ENCODE measurements around the gene PSAT1. TPM values are rescaled to one million over a fixed set of nuclear protein-coding genes. Genes with fewer than 3 reads are reported as not detected.

PSAT1 gene
- total RNA-seq, 2 experiments from 2014 or later = 125 to 268 TPM

GRCh38 chr9:78249542-78249941, 47.4 kb upstream of the PSAT1 start:
- no peak for DNase-seq (ENCODE audit: low spot score)
- no peaks in the 10 kb centered on the region for H3K4me1 ChIP-seq (ENCODE audit: insufficient read depth, low read length, poor library complexity, severe bottlenecking)
- no peaks in the 10 kb centered on the region for H4K20me1 ChIP-seq (ENCODE audit: insufficient read depth, low read length)
- BruUV-seq (replicated peaks) = no TSS peak
- TF ChIP-seq, protein P1, sequence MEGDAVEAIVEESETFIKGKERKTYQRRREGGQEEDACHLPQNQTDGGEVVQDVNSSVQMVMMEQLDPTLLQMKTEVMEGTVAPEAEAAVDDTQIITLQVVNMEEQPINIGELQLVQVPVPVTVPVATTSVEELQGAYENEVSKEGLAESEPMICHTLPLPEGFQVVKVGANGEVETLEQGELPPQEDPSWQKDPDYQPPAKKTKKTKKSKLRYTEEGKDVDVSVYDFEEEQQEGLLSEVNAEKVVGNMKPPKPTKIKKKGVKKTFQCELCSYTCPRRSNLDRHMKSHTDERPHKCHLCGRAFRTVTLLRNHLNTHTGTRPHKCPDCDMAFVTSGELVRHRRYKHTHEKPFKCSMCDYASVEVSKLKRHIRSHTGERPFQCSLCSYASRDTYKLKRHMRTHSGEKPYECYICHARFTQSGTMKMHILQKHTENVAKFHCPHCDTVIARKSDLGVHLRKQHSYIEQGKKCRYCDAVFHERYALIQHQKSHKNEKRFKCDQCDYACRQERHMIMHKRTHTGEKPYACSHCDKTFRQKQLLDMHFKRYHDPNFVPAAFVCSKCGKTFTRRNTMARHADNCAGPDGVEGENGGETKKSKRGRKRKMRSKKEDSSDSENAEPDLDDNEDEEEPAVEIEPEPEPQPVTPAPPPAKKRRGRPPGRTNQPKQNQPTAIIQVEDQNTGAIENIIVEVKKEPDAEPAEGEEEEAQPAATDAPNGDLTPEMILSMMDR (conservative IDR thresholded peaks at IDR 0.05; ENCODE audit: low read length) = no peak
- TF ChIP-seq EZH2phosphoT487 (IDR thresholded peaks at IDR 0.05; ENCODE audit: borderline replicate concordance, low read depth, low read length) = no peak
- ChIA-PET CTCF (ENCODE audit: unreplicated experiment) (no interaction called here), POLR2A (no interaction called here)
- no peaks in the 10 kb centered on the region for H3K9me2 ChIP-seq (ENCODE audit: insufficient read depth, low read length)
- no peak overlapping the region for H3K4me2 ChIP-seq (ENCODE audit: low read length)
- intact Hi-C loops (cut with micrococcal nuclease; ENCODE audit: unreplicated experiment) = no loop called here
- H3K36me3 ChIP-seq (ENCODE audit: insufficient read depth, low read length) = peaks cover 93% of the 10 kb centered on the region
- H2AFZ ChIP-seq (ENCODE audit: low read length) = no peak overlapping the region
- no peaks in the 10 kb centered on the region for H3K79me2 ChIP-seq (ENCODE audit: insufficient read depth, low read depth, low read length)
- no peaks in the 10 kb centered on the region for H3K9me3 ChIP-seq (ENCODE audit: low read length)
- no peak overlapping the region for H3K27ac ChIP-seq (ENCODE audit: low read depth, low read length, poor library complexity, severe bottlenecking)
- no peak overlapping the region for H3K4me3 ChIP-seq (ENCODE audit: low read depth, low read length, poor library complexity, severe bottlenecking)

DNA sequence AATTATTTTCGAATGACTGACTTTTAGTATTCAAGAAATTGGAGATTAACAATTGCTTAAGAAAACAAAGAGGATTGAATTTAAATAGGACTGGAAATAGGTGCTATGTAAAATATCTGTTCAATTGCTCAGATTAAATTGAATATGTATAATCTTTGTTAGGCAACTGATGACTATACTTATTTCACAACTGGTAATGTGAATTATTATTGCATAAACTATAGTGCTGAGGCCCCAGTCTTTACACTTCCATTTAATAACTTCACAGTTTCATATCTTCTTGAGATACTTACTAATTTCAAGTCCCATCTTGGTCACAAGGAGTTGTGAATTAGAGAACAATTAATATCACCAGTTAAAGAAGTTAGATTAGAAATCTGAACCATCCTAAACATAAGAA, 44.3 kb upstream of the PSAT1 start:
- Histone ChIP-seq H3K4me2 (ENCODE audit: low read length) (no peak overlapping the region), H3K4me1 (ENCODE audit: insufficient read depth, low read length, poor library complexity, severe bottlenecking) (no peaks in the 10 kb centered on the region), H3K4me3 (ENCODE audit: low read depth, low read length, poor library complexity, severe bottlenecking) (no peak overlapping the region), H3K9me3 (ENCODE audit: low read length) (no peaks in the 10 kb centered on the region), H2AFZ (ENCODE audit: low read length) (no peak overlapping the region), H3K79me2 (ENCODE audit: insufficient read depth, low read depth, low read length) (no peaks in the 10 kb centered on the region), H3K36me3 (ENCODE audit: insufficient read depth, low read length) (peaks cover 95% of the 10 kb centered on the region), H3K9me2 (ENCODE audit: insufficient read depth, low read length) (no peaks in the 10 kb centered on the region), H3K27ac (ENCODE audit: low read depth, low read length, poor library complexity, severe bottlenecking) (no peak overlapping the region), H4K20me1 (ENCODE audit: insufficient read depth, low read length) (no peaks in the 10 kb centered on the region)
- no TSS peak for BruUV-seq (replicated peaks)
- ChIA-PET CTCF (ENCODE audit: unreplicated experiment) (no interaction called here), POLR2A (interaction anchor here (0.7 kb wide), 1 partner anchor 10 kb away, joined by 3 read pairs; no protein-coding TSS in a partner anchor)
- intact Hi-C loops (cut with micrococcal nuclease; ENCODE audit: unreplicated experiment) = loop anchor here (10.0 kb wide), 1 partner anchor 342 kb away; no protein-coding TSS in a partner anchor
- DNase-seq (ENCODE audit: low spot score) = no peak
- no peak for TF ChIP-seq EZH2phosphoT487 (IDR thresholded peaks at IDR 0.05; ENCODE audit: borderline replicate concordance, low read depth, low read length)
- TF ChIP-seq, protein P1 (conservative IDR thresholded peaks at IDR 0.05; ENCODE audit: low read length) = no peak

GRCh38 chr9:78253285-78253684, 43.6 kb upstream of the PSAT1 start:
- Histone ChIP-seq H3K27ac (ENCODE audit: low read depth, low read length, poor library complexity, severe bottlenecking) (no peak overlapping the region), H4K20me1 (ENCODE audit: insufficient read depth, low read length) (no peaks in the 10 kb centered on the region), H3K9me2 (ENCODE audit: insufficient read depth, low read length) (no peaks in the 10 kb centered on the region), H3K36me3 (ENCODE audit: insufficient read depth, low read length) (peaks cover 95% of the 10 kb centered on the region), H2AFZ (ENCODE audit: low read length) (no peak overlapping the region), H3K4me2 (ENCODE audit: low read length) (no peak overlapping the region), H3K4me1 (ENCODE audit: insufficient read depth, low read length, poor library complexity, severe bottlenecking) (no peaks in the 10 kb centered on the region), H3K79me2 (ENCODE audit: insufficient read depth, low read depth, low read length) (no peaks in the 10 kb centered on the region), H3K9me3 (ENCODE audit: low read length) (no peaks in the 10 kb centered on the region), H3K4me3 (ENCODE audit: low read depth, low read length, poor library complexity, severe bottlenecking) (no peak overlapping the region)
- intact Hi-C loops (cut with micrococcal nuclease; ENCODE audit: unreplicated experiment) = loop anchor here (10.0 kb wide), 1 partner anchor 342 kb away; no protein-coding TSS in a partner anchor
- TF ChIP-seq, protein P1 (conservative IDR thresholded peaks at IDR 0.05; ENCODE audit: low read length) = no peak
- TF ChIP-seq EZH2phosphoT487 (IDR thresholded peaks at IDR 0.05; ENCODE audit: borderline replicate concordance, low read depth, low read length) = no peak
- BruUV-seq (replicated peaks) = no TSS peak
- CTCF ChIA-PET (ENCODE audit: unreplicated experiment) = interaction anchor here (1.0 kb wide), 1 partner anchor 117 kb away, joined by 3 read pairs; no protein-coding TSS in a partner anchor
- POLR2A ChIA-PET = interaction anchor here (0.8 kb wide), 1 partner anchor 15 kb away, joined by 3 read pairs; no protein-coding TSS in a partner anchor
- DNase-seq (ENCODE audit: low spot score) = no peak
